IPS-11a (cell line): Measurements from ENCODE around the gene SLC29A2.
"Not testable (repeated sequence)": the region's sequence is repeated elsewhere in the genome, so short reads cannot be mapped to it uniquely, and the experiment has no call there.

ENCODE experiments used
- H3K4me3 ChIP-seq: one replicate; pipeline ENCODE4 v1.5.1; 2013; ENCODE audit warnings: low read depth, low read length, control low read depth

The SLC29A2 gene

DNA sequence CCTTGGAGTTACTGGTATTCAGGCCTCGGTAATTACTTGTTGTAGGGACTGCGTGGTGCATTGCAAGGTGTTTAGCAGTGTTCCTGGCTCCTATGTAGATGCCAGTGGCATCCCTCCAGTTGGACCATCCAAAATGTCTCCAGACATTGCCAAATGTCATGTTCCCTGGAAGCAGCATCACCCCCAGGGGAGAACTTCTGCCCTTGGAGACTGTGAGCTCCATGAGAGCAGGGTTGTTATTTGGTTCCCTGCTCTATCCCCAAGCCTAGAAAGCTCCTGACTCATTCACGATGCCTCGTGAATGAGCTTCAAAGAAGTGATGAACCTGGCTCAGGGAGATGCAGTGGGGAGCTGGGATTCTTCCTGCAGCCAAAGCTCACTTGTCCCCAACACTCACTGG, 50.0 kb downstream of the SLC29A2 start:
- no peak overlapping the region for H3K4me3 ChIP-seq

DNA sequence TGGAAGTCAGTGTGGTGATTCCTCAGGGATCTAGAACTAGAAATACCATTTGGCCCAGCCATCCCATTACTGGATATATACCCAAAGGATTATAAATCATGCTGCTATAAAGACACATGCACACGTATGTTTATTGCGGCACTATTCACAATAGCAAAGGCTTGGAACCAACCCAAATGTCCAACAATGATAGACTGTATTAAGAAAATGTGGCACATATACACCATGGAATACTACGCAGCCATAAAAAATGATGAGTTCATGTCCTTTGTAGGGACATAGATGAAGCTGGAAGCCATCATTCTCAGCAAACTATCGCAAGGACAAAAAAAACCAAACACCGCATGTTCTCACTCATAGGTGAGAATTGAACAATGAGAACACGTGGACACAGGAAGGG, 50.8 kb downstream of the SLC29A2 start:
- H3K4me3 ChIP-seq: not testable (repeated sequence)

DNA sequence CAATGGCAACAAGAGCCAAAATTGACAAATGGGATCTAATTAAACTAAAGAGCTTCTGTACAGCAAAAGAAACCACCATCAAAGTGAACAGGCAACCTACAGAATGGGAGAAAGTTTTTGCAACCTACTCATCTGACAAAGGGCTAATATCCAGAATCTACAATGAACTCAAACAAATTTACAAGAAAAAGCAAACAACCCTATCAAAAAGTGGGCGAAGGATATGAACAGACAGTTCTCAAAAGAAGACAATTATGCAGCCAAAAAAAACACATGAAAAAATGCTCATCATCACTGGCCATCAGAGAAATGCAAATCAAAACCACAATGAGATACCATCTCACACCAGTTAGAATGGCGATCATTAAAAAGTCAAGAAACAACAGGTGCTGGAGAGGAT, 51.3 kb downstream of the SLC29A2 start:
- not testable (repeated sequence) for H3K4me3 ChIP-seq

DNA sequence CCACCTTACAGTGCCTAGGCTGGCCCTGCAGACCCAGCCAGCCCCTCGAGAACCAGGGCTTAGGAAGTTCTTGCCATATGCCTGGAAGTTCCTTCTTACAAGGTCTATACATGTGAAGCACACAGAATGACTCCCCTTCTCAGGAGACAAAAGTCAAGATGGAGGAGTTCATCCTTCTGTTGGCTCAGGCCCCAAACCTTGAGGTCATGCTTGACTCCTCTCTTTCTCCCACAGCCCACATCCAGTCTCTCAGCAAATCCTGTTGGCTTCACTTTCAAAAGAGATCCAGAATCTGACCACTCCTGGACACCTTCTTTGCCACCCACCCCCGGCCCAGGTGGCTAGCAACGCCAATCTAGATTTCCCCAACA, 53.0 kb downstream of the SLC29A2 start:
- no peak overlapping the region for H3K4me3 ChIP-seq

DNA sequence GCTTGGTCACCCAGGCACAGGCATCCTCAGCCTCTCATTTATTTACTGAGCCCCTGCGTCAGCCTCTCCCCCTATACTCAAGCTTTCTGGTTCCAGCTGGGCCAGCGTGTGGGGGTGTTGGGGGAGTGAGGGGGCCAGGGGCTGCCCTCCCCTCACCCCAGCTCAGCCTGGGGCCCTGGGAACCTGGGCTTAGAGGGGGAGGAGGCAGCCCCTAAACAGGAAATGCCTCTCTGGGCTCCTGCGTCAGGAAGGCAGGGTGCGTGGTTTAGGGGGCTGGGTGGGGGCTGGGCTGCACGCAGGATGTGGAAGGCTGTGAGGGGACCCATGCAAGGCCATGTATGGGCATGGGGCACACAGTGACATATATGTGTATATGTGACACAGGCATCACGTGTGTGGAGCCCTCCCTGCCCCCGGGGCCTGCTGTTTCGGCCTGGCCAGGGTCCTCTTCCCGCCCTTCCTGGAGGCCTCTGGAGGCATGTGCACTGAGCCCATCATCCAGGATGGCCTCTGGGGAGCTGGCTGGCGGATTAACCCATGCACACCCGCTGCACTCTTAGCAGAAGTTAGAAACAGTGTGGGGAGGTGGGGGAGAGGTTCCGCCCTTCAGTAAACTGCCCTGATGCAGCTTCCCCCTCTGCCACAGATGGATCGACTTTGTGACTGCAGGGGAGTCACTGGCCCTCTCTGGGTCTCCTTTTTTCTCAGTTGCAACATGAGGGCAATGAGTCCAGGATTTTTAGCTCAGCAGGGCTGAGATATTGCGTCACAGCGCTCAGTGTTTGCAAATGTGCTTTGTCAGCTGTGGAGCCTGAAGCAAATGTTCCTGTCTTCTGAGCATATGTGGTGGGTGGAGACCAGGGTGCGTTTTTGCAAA, 53.6 kb downstream of the SLC29A2 start:
- no peak overlapping the region for H3K4me3 ChIP-seq

DNA sequence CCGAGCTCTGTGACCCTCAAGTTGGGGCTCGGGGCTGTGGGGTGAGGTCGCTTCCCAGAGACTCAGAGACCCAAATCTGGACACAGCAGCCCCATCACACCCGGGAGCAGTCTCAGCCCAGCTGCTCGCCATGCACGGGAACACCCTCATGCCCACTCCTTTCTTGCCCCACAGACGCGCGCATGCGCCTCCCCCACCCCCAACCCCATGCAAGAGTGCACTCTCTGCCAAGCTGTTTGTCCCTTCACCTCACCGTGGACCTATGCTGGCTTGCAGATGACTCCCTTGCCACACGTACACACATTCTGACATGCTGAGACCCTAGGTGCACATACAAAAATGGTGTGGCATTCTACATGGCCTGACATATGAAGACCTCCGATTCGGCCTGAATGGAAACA, 54.2 kb downstream of the SLC29A2 start:
- no peak overlapping the region for H3K4me3 ChIP-seq

DNA sequence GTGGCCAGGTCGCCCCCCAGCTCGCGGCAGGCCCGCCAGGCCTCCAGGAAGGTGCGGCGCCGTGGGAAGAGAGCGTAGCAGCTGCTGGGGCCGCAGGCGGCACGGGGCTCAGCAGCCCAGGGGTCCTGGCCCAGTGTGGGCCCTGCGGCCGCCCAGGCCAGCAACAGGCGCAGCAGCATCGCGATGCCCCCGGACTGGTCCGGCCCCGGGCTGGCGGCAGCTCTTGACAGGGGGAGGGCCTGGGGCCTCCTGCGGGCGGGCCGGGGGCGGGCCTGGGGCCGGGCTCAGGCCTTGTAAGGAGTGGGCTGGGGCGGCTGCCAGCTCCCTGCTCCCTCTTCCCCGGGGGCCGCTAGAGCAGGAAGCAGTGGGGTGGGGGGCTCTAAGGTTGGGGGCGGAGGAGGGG, 54.7 kb downstream of the SLC29A2 start, which contains the start of gene CD248:
Gene CD248, minus strand, starts transcription at position 196 of the 403 bp plus-strand sequence. Its CDS starts 17 bp downstream, at position 179.
- no peak within 1 kb of the TSS for H3K4me3 ChIP-seq

DNA sequence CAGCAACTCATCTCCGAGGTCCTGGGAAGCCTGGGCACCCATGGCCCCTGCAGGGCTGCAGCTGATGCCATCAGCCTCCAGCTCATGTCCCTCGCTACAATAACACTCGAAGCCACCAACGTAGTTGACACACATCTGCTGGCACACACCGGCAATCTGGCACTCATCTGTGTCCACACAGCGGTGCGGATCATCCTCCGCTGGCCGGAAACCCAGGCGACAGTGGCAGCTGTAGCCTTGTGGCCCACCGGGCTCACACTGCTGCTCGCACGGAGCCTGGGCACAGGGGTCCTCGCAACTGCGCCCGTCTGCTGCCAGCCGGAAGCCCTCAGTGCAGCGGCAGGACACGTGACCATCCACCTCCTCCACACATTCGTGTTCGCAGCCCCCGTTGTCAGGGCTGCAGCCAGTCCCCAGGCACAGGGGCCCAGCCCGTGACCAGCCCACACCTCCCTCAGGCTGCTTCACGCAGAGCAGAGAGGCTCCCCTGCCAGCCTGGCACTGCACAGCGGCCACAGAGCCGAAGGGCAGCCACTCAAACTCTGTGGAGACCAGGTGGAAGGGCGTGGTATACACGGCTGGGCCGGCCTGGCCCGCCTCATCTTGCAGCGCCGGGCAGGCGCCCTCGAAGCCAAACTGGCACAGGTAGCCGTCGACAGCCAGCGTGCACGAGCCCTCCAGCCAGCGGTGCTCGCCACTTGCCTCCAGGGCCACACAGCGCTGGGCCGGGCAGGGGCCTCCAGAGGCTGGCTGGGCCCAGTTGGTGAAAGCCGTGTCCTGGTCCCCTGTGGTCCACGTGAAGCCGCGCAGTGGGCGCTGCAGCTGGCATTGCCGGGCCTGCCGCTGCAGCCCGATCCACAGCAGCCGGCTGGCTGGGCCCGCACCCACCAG, 55.4 kb downstream of the SLC29A2 start:
- no peak overlapping the region for H3K4me3 ChIP-seq

DNA sequence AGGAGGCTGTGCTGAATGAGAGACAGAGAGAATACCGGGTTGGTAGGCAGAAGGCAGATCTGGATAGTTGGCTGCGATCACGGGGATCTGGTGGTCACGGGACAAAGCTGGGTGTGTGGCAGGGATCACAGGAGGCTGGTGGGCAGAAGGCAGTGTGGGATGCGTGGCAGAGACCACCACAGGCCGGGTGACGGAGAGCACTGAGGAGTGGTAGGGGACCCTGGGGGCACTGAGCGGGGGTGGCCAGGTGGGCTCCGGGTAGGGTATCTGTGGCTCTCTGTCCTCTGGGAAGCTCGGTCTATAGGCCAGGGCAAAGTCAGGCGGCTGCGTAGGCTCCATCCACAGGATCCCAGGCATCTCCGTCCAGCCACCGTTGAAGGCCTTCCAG, 56.1 kb downstream of the SLC29A2 start:
- H3K4me3 ChIP-seq: no peak overlapping the region

DNA sequence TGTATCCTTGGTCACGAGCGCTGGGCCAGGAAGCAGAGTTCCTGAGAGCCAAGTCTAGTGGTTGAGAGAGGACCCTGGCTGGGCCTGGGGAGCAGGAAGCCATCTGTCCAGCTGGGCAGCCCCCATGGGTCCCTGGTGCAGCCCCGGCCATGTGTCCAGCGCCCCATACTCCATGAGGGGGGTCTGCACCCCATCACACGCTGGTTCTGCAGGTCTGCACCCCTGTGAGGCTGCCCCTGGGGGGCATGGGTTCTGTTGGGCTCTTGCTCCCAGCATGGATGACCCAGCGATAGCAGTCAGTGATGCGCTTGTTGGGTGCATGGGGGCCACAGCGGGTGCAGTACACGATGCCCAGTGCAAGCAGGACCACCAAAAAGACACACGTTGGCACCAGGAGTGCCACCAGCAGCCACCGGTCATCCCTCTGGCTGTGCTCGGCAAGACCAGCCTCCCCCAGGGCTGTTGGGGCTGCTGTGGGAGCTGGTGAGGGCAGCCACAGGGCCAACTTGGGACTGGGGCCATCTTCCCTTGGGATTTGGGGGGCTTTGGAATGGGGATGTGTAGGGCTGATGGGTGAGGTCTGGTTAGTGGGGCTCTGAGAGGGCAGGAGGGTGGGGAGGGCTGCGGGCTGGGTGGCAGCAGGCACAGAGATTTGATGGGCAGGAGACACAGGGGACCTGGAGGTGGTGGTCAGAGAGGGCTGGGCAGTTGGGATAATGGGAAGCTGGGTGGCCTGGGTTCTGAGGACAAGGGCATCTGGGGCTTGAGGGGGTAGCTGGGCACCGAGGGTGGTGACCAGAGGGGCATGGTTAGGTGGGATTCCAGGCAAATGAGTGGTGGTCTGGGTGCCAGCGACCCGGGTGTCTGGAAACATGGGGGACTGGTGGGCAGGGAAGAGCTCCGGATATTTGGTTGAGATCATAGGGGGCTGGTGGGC, 56.7 kb downstream of the SLC29A2 start:
- H3K4me3 ChIP-seq: no peak overlapping the region

DNA sequence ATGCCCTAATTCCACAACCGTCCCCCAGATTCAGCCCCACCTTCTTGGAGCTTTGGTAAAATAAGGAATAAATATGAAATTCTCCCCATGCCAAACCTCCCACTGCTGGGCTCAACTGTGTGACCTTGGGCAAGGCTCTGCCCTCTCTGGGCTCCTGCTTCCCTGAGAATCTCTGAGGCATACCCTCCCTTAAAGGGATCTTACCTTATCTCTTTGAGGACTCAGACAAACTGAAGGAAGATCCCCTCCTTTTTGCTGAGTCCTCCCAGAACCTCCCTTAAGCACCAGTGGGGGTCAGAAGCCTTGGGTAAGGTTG, 57.4 kb downstream of the SLC29A2 start:
- no peak overlapping the region for H3K4me3 ChIP-seq

DNA sequence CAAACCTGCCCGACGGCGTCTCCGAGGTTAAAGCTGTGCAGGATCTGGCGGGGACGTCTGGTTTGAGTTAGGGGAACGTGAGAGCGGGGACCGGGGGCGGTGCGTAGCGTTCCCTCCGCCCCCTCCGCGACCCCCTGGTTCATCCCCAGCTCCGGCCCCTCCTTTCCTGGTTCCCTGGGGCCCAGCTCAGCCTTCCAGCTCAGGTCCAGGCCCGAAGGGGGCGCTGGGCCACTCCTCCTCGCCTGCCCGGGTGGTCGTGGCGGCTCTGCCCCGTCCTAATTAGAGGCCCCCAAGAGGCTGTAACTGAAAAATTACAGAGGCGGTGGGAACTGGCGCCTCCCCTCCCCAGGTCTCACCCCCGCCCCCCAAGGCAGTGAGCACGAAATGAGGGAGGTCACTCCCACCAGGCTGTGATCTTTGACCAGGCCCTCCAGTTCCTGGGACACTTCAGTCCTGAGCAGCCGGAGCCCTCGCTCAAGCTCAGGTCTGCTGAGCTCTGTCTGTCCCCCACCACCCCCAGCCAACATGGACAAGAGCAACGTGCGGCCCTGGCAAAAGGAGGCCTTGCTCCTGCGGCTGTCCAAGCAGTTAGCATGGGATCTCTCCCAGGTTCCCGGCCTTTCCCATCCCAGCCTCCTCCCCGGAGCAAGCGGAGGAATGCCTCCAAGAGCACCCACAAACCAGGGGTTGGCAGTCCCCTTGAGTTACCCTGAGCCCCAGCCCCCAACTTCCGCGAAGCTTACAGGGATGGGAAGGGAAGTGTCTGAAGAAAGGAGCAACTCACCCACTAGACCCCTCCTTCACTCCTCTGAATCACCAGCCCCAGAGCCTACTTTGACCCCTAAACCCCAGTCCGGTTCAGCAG, 58.0 kb downstream of the SLC29A2 start:
- peak overlapping the region; percentile 39 for H3K4me3 ChIP-seq

DNA sequence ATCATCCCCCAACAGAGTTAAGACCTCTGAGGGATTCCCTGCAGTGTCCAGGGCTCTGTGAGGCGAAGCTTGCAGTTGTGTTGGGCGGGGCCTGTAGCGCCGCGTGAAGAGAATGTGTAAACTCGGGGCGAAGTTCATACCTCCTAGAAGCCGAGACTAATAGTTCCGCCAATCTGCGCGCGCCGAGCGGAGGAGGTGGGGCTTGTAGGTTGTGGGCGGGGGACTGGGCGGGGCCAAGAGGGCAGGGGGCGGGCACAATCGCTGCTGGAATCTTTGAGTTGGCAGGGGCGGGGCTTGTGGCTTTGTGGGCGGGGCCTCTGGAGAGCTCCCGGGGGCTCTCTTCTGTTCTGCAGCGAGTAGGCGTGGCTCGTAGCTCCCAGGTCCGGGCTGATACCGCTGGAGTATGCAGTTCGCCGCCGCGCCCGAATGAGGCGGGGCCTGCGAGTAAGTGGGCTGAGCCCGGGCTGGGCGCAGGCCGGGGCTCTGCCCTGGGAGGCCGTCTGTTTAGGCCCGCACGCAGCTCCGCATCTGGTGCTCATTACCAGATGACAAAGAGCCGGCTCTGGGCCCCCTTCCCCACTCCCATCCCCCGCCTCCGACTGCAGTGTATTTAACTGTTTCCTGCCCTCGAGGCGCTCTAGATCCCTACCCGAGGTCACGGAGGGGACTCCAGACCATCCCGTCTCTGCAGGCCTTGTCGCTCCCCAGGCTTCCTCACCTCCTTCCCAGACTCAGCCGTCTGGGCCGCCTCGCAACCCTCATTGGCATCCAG, 58.8 kb downstream of the SLC29A2 start:
- peak overlapping the region; percentile 63 for H3K4me3 ChIP-seq
